WTC11 (cell line): Measurements from ENCODE around the gene XKR7. TPM values are rescaled to one million over a fixed set of nuclear protein-coding genes. Genes with fewer than 3 reads are reported as not detected.

ENCODE experiments used
- AFF4 ChIP-seq: sonication (generic); formaldehyde crosslinking; IDR thresholded peaks from 2 replicates; pipeline ENCODE4 v1.8.1; 2023; ENCODE audit warnings: mild to moderate bottlenecking, missing genetic modification reagents, borderline replicate concordance
- ATF1 ChIP-seq: sonication (generic); formaldehyde crosslinking; IDR thresholded peaks from 2 replicates; pipeline ENCODE4 v1.8.1; 2023; ENCODE audit warnings: mild to moderate bottlenecking, moderate library complexity, missing genetic modification reagents
- ATF3 ChIP-seq: sonication (generic); formaldehyde crosslinking; conservative IDR thresholded peaks from 2 replicates; pipeline ENCODE4 v1.8.1; 2022; ENCODE audit warnings: mild to moderate bottlenecking, missing genetic modification reagents
- CDX4 ChIP-seq: fragments of 250-450 bp; sonication (Bioruptor Pico); IDR thresholded peaks from 2 replicates; pipeline ENCODE4 v1.9.0; 2021; ENCODE audit warnings: moderate library complexity, mild to moderate bottlenecking, inconsistent platforms, borderline replicate concordance
- E2F4 ChIP-seq: sonication (generic); formaldehyde crosslinking; IDR thresholded peaks from 2 replicates; pipeline ENCODE4 v1.8.1; 2022; ENCODE audit warnings: low read depth, mild to moderate bottlenecking, moderate library complexity, missing genetic modification reagents, borderline replicate concordance
- ERG ChIP-seq: fragments of 250-450 bp; sonication (Bioruptor Pico); IDR thresholded peaks from 2 replicates; pipeline ENCODE4 v1.8.0; 2021; ENCODE audit warnings: mild to moderate bottlenecking
- ESRRA ChIP-seq: sonication (generic); formaldehyde crosslinking; IDR thresholded peaks from 2 replicates; pipeline ENCODE4 v1.8.1; 2022; ENCODE audit warnings: mild to moderate bottlenecking, missing genetic modification reagents, borderline replicate concordance
- FOXP1 ChIP-seq: sonication (generic); formaldehyde crosslinking; IDR thresholded peaks from 2 replicates; pipeline ENCODE4 v1.8.0; 2022; ENCODE audit warnings: missing genetic modification reagents, mild to moderate bottlenecking, moderate library complexity, borderline replicate concordance
- GTF2I ChIP-seq: fragments of 250-450 bp; sonication (Bioruptor Pico); conservative IDR thresholded peaks from 2 replicates; pipeline ENCODE4 v1.4.0; 2021; ENCODE audit warnings: mild to moderate bottlenecking
- HMGA2 ChIP-seq: fragments of 250-450 bp; sonication (Bioruptor Pico); IDR thresholded peaks from 2 replicates; pipeline ENCODE4 v1.4.0; 2021; ENCODE audit warnings: mild to moderate bottlenecking, moderate library complexity
- IRF1 ChIP-seq: sonication (generic); formaldehyde crosslinking; IDR thresholded peaks from 2 replicates; pipeline ENCODE4 v1.8.0; 2023; ENCODE audit warnings: missing genetic modification reagents
- MAX ChIP-seq: sonication (generic); formaldehyde crosslinking; IDR thresholded peaks from 2 replicates; pipeline ENCODE4 v1.8.0; 2022; ENCODE audit warnings: mild to moderate bottlenecking, missing genetic modification reagents
- MYBL2 ChIP-seq: sonication (generic); formaldehyde crosslinking; IDR thresholded peaks from 2 replicates; pipeline ENCODE4 v1.8.1; 2023; ENCODE audit warnings: mild to moderate bottlenecking, moderate library complexity, missing genetic modification reagents
- OVOL2 ChIP-seq: fragments of 250-450 bp; sonication (Bioruptor Pico); IDR thresholded peaks from 2 replicates; pipeline ENCODE4 v1.9.0; 2021; ENCODE audit warnings: mild to moderate bottlenecking, borderline replicate concordance
- PRDM15 ChIP-seq: sonication (generic); formaldehyde crosslinking; IDR thresholded peaks from 2 replicates; pipeline ENCODE4 v1.8.0; 2022; ENCODE audit warnings: missing genetic modification reagents
- PRRX2 ChIP-seq: fragments of 250-450 bp; sonication (Bioruptor Pico); IDR thresholded peaks from 2 replicates; pipeline ENCODE4 v1.8.0; 2021; ENCODE audit warnings: mild to moderate bottlenecking
- RORB ChIP-seq: fragments of 250-450 bp; sonication (Bioruptor Pico); IDR thresholded peaks from 2 replicates; pipeline ENCODE4 v1.9.0; 2021; ENCODE audit warnings: mild to moderate bottlenecking
- TCF7 ChIP-seq: sonication (generic); formaldehyde crosslinking; IDR thresholded peaks from 2 replicates; pipeline ENCODE4 v1.8.0; 2022; ENCODE audit warnings: mild to moderate bottlenecking, low read depth, missing genetic modification reagents, moderate library complexity
- TEAD4 ChIP-seq: sonication (generic); formaldehyde crosslinking; IDR thresholded peaks from 2 replicates; pipeline ENCODE4 v1.8.0; 2022; ENCODE audit warnings: mild to moderate bottlenecking, missing genetic modification reagents
- ZBTB43 ChIP-seq: sonication (generic); formaldehyde crosslinking; IDR thresholded peaks from 2 replicates; pipeline ENCODE4 v1.8.1; 2023; ENCODE audit warnings: mild to moderate bottlenecking, missing genetic modification reagents
- ZMAT4 ChIP-seq: fragments of 250-450 bp; sonication (Bioruptor Pico); IDR thresholded peaks from 2 replicates; pipeline ENCODE4 v1.9.0; 2021; ENCODE audit warnings: mild to moderate bottlenecking
- ZNF317 ChIP-seq: sonication (generic); formaldehyde crosslinking; IDR thresholded peaks from 2 replicates; pipeline ENCODE4 v1.8.1; 2023; ENCODE audit warnings: low read depth, mild to moderate bottlenecking, moderate library complexity, missing genetic modification reagents, borderline replicate concordance
- ZNF396 ChIP-seq: fragments of 250-450 bp; sonication (Bioruptor Pico); IDR thresholded peaks from 2 replicates; pipeline ENCODE4 v1.8.0; 2021; ENCODE audit warnings: mild to moderate bottlenecking, moderate library complexity, borderline replicate concordance
- ZNF416 ChIP-seq: fragments of 250-450 bp; sonication (Bioruptor Pico); IDR thresholded peaks from 2 replicates; pipeline ENCODE4 v1.9.0; 2021; ENCODE audit warnings: mild to moderate bottlenecking, inconsistent platforms
- total RNA-seq: library from RNA; stranded (reverse); gene quantifications from 3 replicates; pipeline ENCODE4 v1.2.3, GENCODE V29; 2021

XKR7 gene
- total RNA-seq, 1 experiment from 2014 or later, result 2.5 TPM

GRCh38 chr20:32018269-32019155, 50.6 kb downstream of the XKR7 start (continued):
- TF ChIP-seq PRDM15 (CRISPR knock-in tag) (peak; percentile 77), OVOL2 (CRISPR knock-in tag) (no peak), IRF1 (CRISPR knock-in tag) (no peak), FOXP1 (no peak), AFF4 (CRISPR knock-in tag) (no peak), ESRRA (CRISPR knock-in tag) (no peak), ZNF396 (CRISPR knock-in tag) (no peak), RORB (CRISPR knock-in tag) (no peak), MYBL2 (CRISPR knock-in tag) (no peak), ZMAT4 (CRISPR knock-in tag) (0 out of 2 replicates have a peak, but pooled peaks have one; percentile 45), ZBTB43 (no peak), CDX4 (CRISPR knock-in tag) (no peak), ZNF416 (CRISPR knock-in tag) (no peak), ZNF317 (CRISPR knock-in tag) (no peak), GTF2I (no peak), HMGA2 (CRISPR knock-in tag) (no peak), MAX (CRISPR knock-in tag) (no peak; the same call in 1 of the 2 replicates), TEAD4 (CRISPR knock-in tag) (no peak), ERG (CRISPR knock-in tag) (no peak), PRRX2 (CRISPR knock-in tag) (no peak), TCF7 (no peak), ATF1 (no peak), E2F4 (CRISPR knock-in tag) (no peak), ATF3 (CRISPR knock-in tag) (no peak)
